ENCODE measurements around the gene TANC1. TPM values are rescaled to one million over a fixed set of nuclear protein-coding genes. Genes with fewer than 3 reads are reported as not detected.
A peak's percentile ranks its signal among the peaks of the same experiment; 100 is the strongest.

Gene TANC1
- total RNA-seq, 1 experiment from 2014 or later: 21.1 TPM

- peaks cover 14% of the 10 kb centered on the region for H3K36me3 Mint-ChIP-seq (ENCODE audit: insufficient read depth, unreplicated experiment)
- peaks cover 1% of the 10 kb centered on the region; the same call in 1 of the 2 replicates for H3K36me3 ChIP-seq (ENCODE audit: control insufficient read depth, insufficient read depth, low read length)
- no peaks in the 10 kb centered on the region for H3K27me3 ChIP-seq (replicated peaks; ENCODE audit: control insufficient read depth, insufficient read depth, low read length)
- no peak for DNase-seq
- H3K4me3 Mint-ChIP-seq (ENCODE audit: unreplicated experiment): no peak overlapping the region
- no peaks in the 10 kb centered on the region for H3K9me3 ChIP-seq
- POLR2A ChIA-PET: no interaction called here
- TF ChIP-seq CTCF (IDR thresholded peaks at IDR 0.05; ENCODE audit: insufficient read depth in 1 of 2, low read depth in 1 of 2, low read length in 1 of 2, severe bottlenecking in 1 of 2, unreplicated experiment in 1 of 2): no peak
- H3K27ac Mint-ChIP-seq (ENCODE audit: unreplicated experiment): no peak overlapping the region
- H3K27me3 Mint-ChIP-seq (ENCODE audit: insufficient read depth, unreplicated experiment): no peaks in the 10 kb centered on the region
- H3K4me3 ChIP-seq (ENCODE audit: low read depth, low read length): no peak overlapping the region
- H3K4me1 Mint-ChIP-seq (ENCODE audit: low read depth, unreplicated experiment): peaks cover 25% of the 10 kb centered on the region
- BruUV-seq (replicated peaks): no TSS peak
- CTCF ChIA-PET: interaction anchor here (0.7 to 1.1 kb wide), 2 partner anchors 115 to 757 kb away, joined by 3 read pairs; no protein-coding TSS in a partner anchor
- peaks cover 46% of the 10 kb centered on the region for H3K4me1 ChIP-seq
- H3K9me3 Mint-ChIP-seq (ENCODE audit: unreplicated experiment): no peaks in the 10 kb centered on the region
- intact Hi-C loops (cut with micrococcal nuclease; ENCODE audit: unreplicated experiment): no loop called here
Observed at GRCh38 chr2:159151198-159152127, 183.0 kb downstream of the TANC1 start.

- Mint-ChIP-seq H3K4me3 (ENCODE audit: unreplicated experiment) (no peak overlapping the region), H3K9me3 (ENCODE audit: unreplicated experiment) (no peaks in the 10 kb centered on the region), H3K27ac (ENCODE audit: unreplicated experiment) (no peak overlapping the region), H3K36me3 (ENCODE audit: insufficient read depth, unreplicated experiment) (peaks cover 19% of the 10 kb centered on the region), H3K27me3 (ENCODE audit: insufficient read depth, unreplicated experiment) (no peaks in the 10 kb centered on the region), H3K4me1 (ENCODE audit: low read depth, unreplicated experiment) (peaks cover 26% of the 10 kb centered on the region)
- intact Hi-C loops (cut with micrococcal nuclease; ENCODE audit: unreplicated experiment): no loop called here
- no peaks in the 10 kb centered on the region for H3K9me3 ChIP-seq
- POLR2A ChIA-PET: no interaction called here
- no TSS peak for BruUV-seq (replicated peaks)
- no peaks in the 10 kb centered on the region for H3K27me3 ChIP-seq (replicated peaks; ENCODE audit: control insufficient read depth, insufficient read depth, low read length)
- no peak for DNase-seq
- H3K36me3 ChIP-seq (ENCODE audit: control insufficient read depth, insufficient read depth, low read length): peaks cover 1% of the 10 kb centered on the region; the same call in 1 of the 2 replicates
- no peak overlapping the region for H3K4me3 ChIP-seq (ENCODE audit: low read depth, low read length)
- H3K4me1 ChIP-seq: peaks cover 54% of the 10 kb centered on the region
- CTCF ChIA-PET: no interaction called here
- TF ChIP-seq CTCF (IDR thresholded peaks at IDR 0.05; ENCODE audit: insufficient read depth in 1 of 2, low read depth in 1 of 2, low read length in 1 of 2, severe bottlenecking in 1 of 2, unreplicated experiment in 1 of 2): no peak
Observed at GRCh38 chr2:159152128-159152778, 183.8 kb downstream of the TANC1 start.

- H3K36me3 Mint-ChIP-seq (ENCODE audit: insufficient read depth, unreplicated experiment): peaks cover 27% of the 10 kb centered on the region
- H3K36me3 ChIP-seq (ENCODE audit: control insufficient read depth, insufficient read depth, low read length): peaks cover 1% of the 10 kb centered on the region; the same call in 1 of the 2 replicates
- H3K27me3 Mint-ChIP-seq (ENCODE audit: insufficient read depth, unreplicated experiment): no peaks in the 10 kb centered on the region
- H3K9me3 ChIP-seq: no peaks in the 10 kb centered on the region
- H3K4me3 ChIP-seq (ENCODE audit: low read depth, low read length): no peak overlapping the region
- peak overlapping the region; percentile 30 for H3K27ac Mint-ChIP-seq (ENCODE audit: unreplicated experiment)
- DNase-seq: no peak
- TF ChIP-seq CTCF (IDR thresholded peaks at IDR 0.05; ENCODE audit: insufficient read depth in 1 of 2, low read depth in 1 of 2, low read length in 1 of 2, severe bottlenecking in 1 of 2, unreplicated experiment in 1 of 2): no peak
- peaks cover 32% of the 10 kb centered on the region for H3K4me1 Mint-ChIP-seq (ENCODE audit: low read depth, unreplicated experiment)
- ChIA-PET CTCF (interaction anchor here (0.6 kb wide), 1 partner anchor 53 kb away, joined by 6 read pairs; no protein-coding TSS in a partner anchor), POLR2A (no interaction called here)
- BruUV-seq (replicated peaks): no TSS peak
- H3K4me1 ChIP-seq: peaks cover 56% of the 10 kb centered on the region
- H3K9me3 Mint-ChIP-seq (ENCODE audit: unreplicated experiment): no peaks in the 10 kb centered on the region
- no peaks in the 10 kb centered on the region for H3K27me3 ChIP-seq (replicated peaks; ENCODE audit: control insufficient read depth, insufficient read depth, low read length)
- H3K4me3 Mint-ChIP-seq (ENCODE audit: unreplicated experiment): no peak overlapping the region
- intact Hi-C loops (cut with micrococcal nuclease; ENCODE audit: unreplicated experiment): no loop called here
Observed at GRCh38 chr2:159153063-159153462, 184.6 kb downstream of the TANC1 start.

Data from Caco-2 (cell line).